SH-SY5Y (cell line): Measurements from ENCODE around the gene MAGEB1.

ENCODE experiments used
- GATA2 ChIP-seq: IDR thresholded peaks from 2 replicates; pipeline ENCODE4 v1.6.1; 2011; ENCODE audit warnings: mild to moderate bottlenecking, low read depth, low read length
- GATA3 ChIP-seq: IDR thresholded peaks from 2 replicates; pipeline ENCODE4 v1.6.1; 2011; ENCODE audit warnings: low read depth, mild to moderate bottlenecking, low read length, moderate library complexity

GRCh38 chrX:30241724-30242415, 5.1 kb upstream of the MAGEB1 start, which contains the start of gene MAGEB4:
- TF ChIP-seq GATA2 = no peak
- no peak for TF ChIP-seq GATA3
